Testis (tissue), 2 donors: ENCODE data around the gene IKZF1.

Experiments used
- CTCF ChIP-seq, 3 experiments: fragments of 450-650 bp in 2 of 3; fragments of 200-600 bp in 1 of 3; sonication (generic) in 1 of 3; IDR thresholded peaks; one replicate each; pipeline ENCODE4 v1.5.1; 2016 to 2019; ENCODE audit warnings: antibody characterized with exemption in 3 of 3, mild to moderate bottlenecking in 2 of 3, moderate library complexity in 1 of 3
- POLR2A ChIP-seq: fragments of 450-650 bp; IDR thresholded peaks from one replicate; pipeline ENCODE4 v1.6.1; 2017; ENCODE audit warnings: antibody characterized with exemption, mild to moderate bottlenecking, moderate library complexity

GRCh38 chr7:50296799-50297198 is 7.7 kb upstream of the IKZF1 start:
- TF ChIP-seq POLR2A (no peak), CTCF (IDR thresholded peaks at IDR 0.05) (no peak)
